Ovary (tissue), 9 donors: ENCODE measurements around the gene MAML1. TPM values are rescaled to one million over a fixed set of nuclear protein-coding genes. Genes with fewer than 3 reads are reported as not detected.

Source experiments
- DNase-seq, 5 donors: peaks; one replicate each; pipeline ENCODE4 v3.0.0-alpha.2; 2019 to 2020
- H3K27ac ChIP-seq, 2 donors: fragments of 200-600 bp; one replicate each; pipeline versions ENCODE4 v1.5.1 to v1.8.0; 2019 to 2022
- H3K27me3 ChIP-seq: fragments of 200-600 bp; one replicate; pipeline ENCODE4 v1.8.0; 2022
- H3K36me3 ChIP-seq: fragments of 200-600 bp; sonication (generic); one replicate; pipeline ENCODE4 v1.5.1; 2019
- H3K4me1 ChIP-seq: one replicate; pipeline ENCODE4 v1.8.1; 2013; ENCODE audit warnings: mild to moderate bottlenecking, moderate library complexity; ENCODE audit not compliant: insufficient read depth
- H3K4me3 ChIP-seq: fragments of 200-600 bp; sonication (generic); one replicate; pipeline ENCODE4 v1.5.1; 2017
- H3K9me3 ChIP-seq, 2 donors: fragments of 200-600 bp in 1 of 2; sonication (generic) in 1 of 2; one replicate each; pipeline versions ENCODE4 v1.5.1 to v1.8.1; 2013 to 2019; ENCODE audit warnings: mild to moderate bottlenecking in 1 of 2, moderate library complexity in 1 of 2
- EP300 ChIP-seq: sonication (generic); formaldehyde crosslinking; IDR thresholded peaks from one replicate; pipeline ENCODE4 v1.6.1; 2017; ENCODE audit warnings: antibody characterized with exemption
- POLR2A ChIP-seq: fragments of 450-650 bp; IDR thresholded peaks from one replicate; pipeline ENCODE4 v1.6.1; 2017; ENCODE audit warnings: antibody characterized with exemption, mild to moderate bottlenecking, moderate library complexity
- whole genome bisulfite sequencing, 3 donors: extraction: QIAGEN DNeasy Blood & Tissue Kit in 1 of 3; methylation state at CpG; one replicate each; pipeline versions ENCODE4 v1.1.5 to v1.1.7; 2013 to 2017; 5-methylcytosine and 5-hydroxymethylcytosine counted together
- intact Hi-C, 4 donors: fragments of 100-400 bp; cut with DNase I; formaldehyde crosslinking; loops; one replicate each; pipeline versions ENCODE4 v1.11.0 to v1.15.1; 2022 to 2023
- polyA plus RNA-seq, 2 donors: library from polyadenylated mRNA; stranded (reverse); fragments of 200-250 nt in 1 of 2; fragments of 350-450 nt in 1 of 2; fragmentation: Illumina TruSeq in 1 of 2; extraction: RNeasy Lipid Tissue Mini Kit (QIAGEN cat#74804) in 1 of 2; gene quantifications; one replicate each; pipeline ENCODE4 v1.2.3, GENCODE V29; 2013 to 2014
- total RNA-seq, 7 donors: library from RNA; depleted of rRNA in 2 of 7; stranded (reverse); fragments of >200 nt in 2 of 7; fragmentation: NEBNext Ultra II Directional in 3 of 7; extraction: Animal tissue kit (Norgen Biotek cat#: 25700) in 3 of 7; gene quantifications; one replicate each; pipeline versions ENCODE4 v1.1.0 to v1.2.4, GENCODE V29; 2016 to 2023
- TF ChIP-seq, protein P1 (sequence below), 3 donors: fragments of 450-650 bp in 2 of 3; fragments of 200-600 bp in 1 of 3; IDR thresholded peaks; one replicate each; pipeline versions ENCODE4 v1.5.1 to v1.8.0; 2016 to 2022; ENCODE audit warnings: antibody characterized with exemption in 3 of 3, mild to moderate bottlenecking in 1 of 3
- donor health status: DM: no; HTN: no; CAD: no; lungs with moderate emphysema.
- donor health status: DM: no; HTN: no; CAD: no.
- donor health status: Bipolar disorder and iron deficiency.
- donor health status: DM: yes; HTN: yes; CAD: no.
- donor health status: DM: no; HTN: no; CAD: no.
- donor health status: DM: yes; HTN: yes; CAD: no.

MAML1 gene
- total and polyA plus RNA-seq, 9 donors: 18.4 to 40.1 (median 29.9) TPM

DNA sequence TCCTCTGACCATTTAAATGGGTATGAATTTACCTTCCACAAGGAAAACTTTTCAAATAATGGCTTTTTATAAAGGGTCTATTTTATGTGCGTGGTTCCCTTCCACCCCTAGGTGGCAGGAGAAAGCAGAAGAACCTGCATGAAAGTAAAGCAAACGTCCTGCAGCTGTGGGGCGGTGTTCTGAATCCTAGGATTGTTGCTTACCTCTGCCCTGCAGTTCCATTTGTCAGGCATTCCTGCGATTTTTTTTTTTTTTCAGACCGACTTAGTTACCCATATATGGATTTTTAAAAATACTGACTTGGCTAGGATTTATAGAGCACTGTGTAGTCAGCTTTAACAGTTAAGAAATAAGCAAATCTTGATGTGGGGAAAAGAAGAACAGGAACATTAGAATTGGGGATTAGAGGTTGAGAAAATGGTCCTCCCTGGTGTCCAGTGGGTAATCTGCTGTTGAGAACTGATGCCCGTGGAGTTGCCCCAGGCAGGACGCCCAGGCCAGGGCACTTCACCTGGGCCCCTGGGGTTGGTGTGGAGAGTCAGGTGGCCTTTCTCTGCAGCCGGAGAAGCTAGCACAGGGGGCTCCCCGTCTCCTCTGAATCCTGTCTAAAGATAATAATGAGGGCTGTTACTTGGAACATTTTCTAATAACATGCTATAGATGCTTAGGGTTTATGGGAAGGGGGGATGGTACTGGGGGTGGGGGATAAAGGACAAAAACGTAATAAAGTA, 30.8 kb downstream of the MAML1 start:
- Histone ChIP-seq H3K27me3 (no peaks in the 10 kb centered on the region), H3K4me1 (peaks cover 2% of the 10 kb centered on the region), H3K27ac (no peak overlapping the region), H3K4me3 (no peak overlapping the region), H3K36me3 (no peaks in the 10 kb centered on the region), H3K9me3 (no peaks in the 10 kb centered on the region)
- intact Hi-C loops: loop anchor here in 3 of 4 donors (5.0 to 10.0 kb wide), 2 partner anchors 34 to 141 kb away; partner anchors contain the start of gene TBC1D9B (in 1 of the 3)
- peak; percentile 55 to 81 (median 68) for DNase-seq
- TF ChIP-seq, protein P1, sequence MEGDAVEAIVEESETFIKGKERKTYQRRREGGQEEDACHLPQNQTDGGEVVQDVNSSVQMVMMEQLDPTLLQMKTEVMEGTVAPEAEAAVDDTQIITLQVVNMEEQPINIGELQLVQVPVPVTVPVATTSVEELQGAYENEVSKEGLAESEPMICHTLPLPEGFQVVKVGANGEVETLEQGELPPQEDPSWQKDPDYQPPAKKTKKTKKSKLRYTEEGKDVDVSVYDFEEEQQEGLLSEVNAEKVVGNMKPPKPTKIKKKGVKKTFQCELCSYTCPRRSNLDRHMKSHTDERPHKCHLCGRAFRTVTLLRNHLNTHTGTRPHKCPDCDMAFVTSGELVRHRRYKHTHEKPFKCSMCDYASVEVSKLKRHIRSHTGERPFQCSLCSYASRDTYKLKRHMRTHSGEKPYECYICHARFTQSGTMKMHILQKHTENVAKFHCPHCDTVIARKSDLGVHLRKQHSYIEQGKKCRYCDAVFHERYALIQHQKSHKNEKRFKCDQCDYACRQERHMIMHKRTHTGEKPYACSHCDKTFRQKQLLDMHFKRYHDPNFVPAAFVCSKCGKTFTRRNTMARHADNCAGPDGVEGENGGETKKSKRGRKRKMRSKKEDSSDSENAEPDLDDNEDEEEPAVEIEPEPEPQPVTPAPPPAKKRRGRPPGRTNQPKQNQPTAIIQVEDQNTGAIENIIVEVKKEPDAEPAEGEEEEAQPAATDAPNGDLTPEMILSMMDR (IDR thresholded peaks at IDR 0.05): peak; percentile 58 to 88 (median 87)
- TF ChIP-seq EP300 (no peak), POLR2A (no peak)
- 13 to 14% (median 13%) methylated on average over 10 of the region's 10 CpGs for WGBS, 3 donors

DNA sequence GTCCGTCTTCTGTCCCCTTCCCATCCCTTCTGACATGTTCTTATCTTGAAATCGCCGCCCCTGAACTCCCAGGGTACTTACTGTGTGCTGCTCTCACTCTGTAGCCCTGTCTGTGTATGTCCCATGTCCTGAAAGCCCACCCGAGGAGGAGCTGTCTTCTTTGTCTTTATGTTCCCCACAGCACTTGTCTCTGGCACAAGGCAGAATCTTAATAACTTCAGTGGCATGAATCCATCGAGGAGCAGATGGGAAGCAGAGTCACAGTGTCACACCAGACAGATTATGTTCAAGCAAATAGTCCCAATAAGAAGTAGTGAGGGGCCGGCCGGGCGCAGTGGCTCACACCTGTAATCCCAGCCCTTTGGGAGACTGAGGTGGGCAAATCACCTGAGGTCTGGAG, 31.4 kb downstream of the MAML1 start:
- no peaks in the 10 kb centered on the region for H3K9me3 ChIP-seq
- H3K4me1 ChIP-seq: peaks cover 2% of the 10 kb centered on the region
- DNase-seq: no peak
- no peak overlapping the region for H3K4me3 ChIP-seq
- intact Hi-C loops: loop anchor here in 3 of 4 donors (5.0 to 10.0 kb wide), 2 partner anchors 33 to 141 kb away; partner anchors contain the start of gene TBC1D9B (in 1 of the 3)
- WGBS, 3 donors: 70 to 74% (median 71%) methylated on average over 8 of the region's 8 CpGs
- TF ChIP-seq POLR2A (no peak), EP300 (no peak)
- TF ChIP-seq, protein P1 (IDR thresholded peaks at IDR 0.05): no peak
- H3K27ac ChIP-seq: no peak overlapping the region
- no peaks in the 10 kb centered on the region for H3K27me3 ChIP-seq
- no peaks in the 10 kb centered on the region for H3K36me3 ChIP-seq

DNA sequence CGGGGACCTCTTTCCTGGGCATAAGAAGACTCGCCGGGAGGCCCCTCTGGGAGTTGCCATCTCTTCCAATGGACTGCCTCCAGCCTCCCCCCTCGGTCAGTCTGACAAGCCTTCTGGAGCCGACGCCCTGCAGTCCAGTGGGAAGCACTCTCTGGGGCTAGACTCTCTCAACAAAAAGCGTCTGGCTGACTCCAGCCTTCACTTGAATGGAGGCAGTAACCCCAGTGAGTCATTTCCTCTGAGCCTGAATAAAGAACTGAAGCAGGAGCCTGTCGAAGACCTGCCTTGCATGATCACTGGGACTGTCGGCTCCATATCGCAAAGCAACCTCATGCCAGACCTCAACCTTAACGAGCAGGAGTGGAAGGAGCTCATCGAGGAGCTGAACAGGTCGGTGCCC, 32.8 kb downstream of the MAML1 start:
- no peaks in the 10 kb centered on the region for H3K4me1 ChIP-seq
- TF ChIP-seq EP300 (no peak), POLR2A (no peak)
- TF ChIP-seq, protein P1 (IDR thresholded peaks at IDR 0.05): no peak
- H3K9me3 ChIP-seq: no peaks in the 10 kb centered on the region
- DNase-seq: no peak
- H3K4me3 ChIP-seq: no peak overlapping the region
- no peak overlapping the region for H3K27ac ChIP-seq
- H3K27me3 ChIP-seq: no peaks in the 10 kb centered on the region
- intact Hi-C loops: loop anchor here in 1 of 4 donors (10.0 kb wide), 1 partner anchor 139 kb away; the partner anchor contains the start of gene TBC1D9B
- 53 to 64% (median 56%) methylated on average over 13 of the region's 13 CpGs for WGBS, 3 donors
- no peaks in the 10 kb centered on the region for H3K36me3 ChIP-seq

DNA sequence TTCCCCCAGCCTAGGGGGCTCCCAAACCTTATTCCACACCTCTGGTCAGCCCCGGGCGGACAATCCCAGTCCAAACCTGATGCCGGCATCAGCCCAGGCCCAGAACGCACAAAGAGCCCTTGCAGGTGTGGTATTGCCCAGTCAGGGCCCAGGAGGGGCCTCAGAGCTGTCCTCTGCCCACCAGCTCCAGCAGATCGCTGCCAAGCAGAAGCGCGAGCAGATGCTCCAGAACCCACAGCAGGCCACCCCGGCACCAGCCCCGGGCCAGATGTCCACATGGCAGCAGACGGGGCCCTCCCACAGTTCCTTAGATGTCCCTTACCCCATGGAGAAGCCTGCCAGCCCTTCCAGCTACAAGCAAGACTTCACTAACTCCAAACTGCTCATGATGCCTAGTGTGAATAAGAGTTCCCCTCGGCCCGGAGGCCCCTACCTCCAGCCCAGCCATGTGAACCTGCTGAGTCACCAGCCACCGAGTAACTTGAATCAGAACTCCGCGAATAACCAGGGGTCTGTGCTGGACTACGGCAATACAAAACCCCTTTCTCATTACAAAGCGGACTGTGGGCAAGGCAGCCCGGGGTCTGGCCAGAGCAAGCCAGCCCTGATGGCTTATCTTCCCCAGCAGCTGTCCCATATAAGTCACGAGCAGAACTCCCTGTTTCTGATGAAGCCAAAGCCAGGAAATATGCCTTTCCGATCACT, 33.6 kb downstream of the MAML1 start:
- no peak overlapping the region for H3K27ac ChIP-seq
- no peak for DNase-seq
- H3K4me1 ChIP-seq: no peaks in the 10 kb centered on the region
- WGBS, 3 donors: 76 to 80% (median 78%) methylated on average over 19 to 20 of the region's 20 CpGs
- no peak overlapping the region for H3K4me3 ChIP-seq
- H3K36me3 ChIP-seq: no peaks in the 10 kb centered on the region
- H3K9me3 ChIP-seq: no peaks in the 10 kb centered on the region
- intact Hi-C loops: loop anchor here in 1 of 4 donors (10.0 kb wide), 1 partner anchor 139 kb away; the partner anchor contains the start of gene TBC1D9B
- no peak for TF ChIP-seq POLR2A
- TF ChIP-seq, protein P1 (IDR thresholded peaks at IDR 0.05): no peak
- no peak for TF ChIP-seq EP300
- H3K27me3 ChIP-seq: no peaks in the 10 kb centered on the region
